Colonic mucosa (tissue), 4 donors: ENCODE data around the gene CRNN. TPM values are rescaled to one million over a fixed set of nuclear protein-coding genes. Genes with fewer than 3 reads are reported as not detected.

Experiments
- DNase-seq: peaks from one replicate; pipeline ENCODE4 v3.0.0-alpha.2; 2020
- H3K27ac ChIP-seq: fragments of 200-600 bp; one replicate; pipeline ENCODE4 v1.8.0; 2021
- H3K27me3 ChIP-seq: fragments of 200-600 bp; one replicate; pipeline ENCODE4 v1.8.0; 2021
- H3K36me3 ChIP-seq: fragments of 200-600 bp; one replicate; pipeline ENCODE4 v1.8.0; 2021
- H3K4me1 ChIP-seq: fragments of 200-600 bp; one replicate; pipeline ENCODE4 v1.8.0; 2021; ENCODE audit warnings: mild to moderate bottlenecking
- H3K4me3 ChIP-seq: fragments of 200-600 bp; one replicate; pipeline ENCODE4 v1.8.0; 2021
- H3K9ac ChIP-seq, 2 donors: one replicate each; pipeline ENCODE4 v1.7.0; 2013; ENCODE audit warnings: control low read depth in 2 of 2, low read depth in 2 of 2, low read length in 2 of 2
- H3K9me3 ChIP-seq: fragments of 200-600 bp; one replicate; pipeline ENCODE4 v1.8.0; 2021
- CTCF ChIP-seq: fragments of 200-600 bp; IDR thresholded peaks from one replicate; pipeline ENCODE4 v1.8.0; 2022; ENCODE audit warnings: antibody characterized with exemption, mild to moderate bottlenecking
- intact Hi-C: fragments of 100-400 bp; cut with DNase I; formaldehyde crosslinking; loops from one replicate; pipeline ENCODE4 v1.14.1; 2022
- total RNA-seq, 2 donors: library from RNA; stranded (reverse); fragmentation: NEBNext Ultra II Directional in 1 of 2; extraction: Animal tissue kit (Norgen Biotek cat#: 25700) in 1 of 2; gene quantifications; one replicate each; pipeline ENCODE4 v1.2.1, GENCODE V29; 2021
- donor health status: healthy.
- donor health status: DM: no; HTN: no; CAD: no.
- donor health status: DM: no; HTN: no; CAD: no.

The CRNN gene
- total RNA-seq, 2 donors from 2014 or later, result not detected

- Histone ChIP-seq H3K36me3 (no peaks in the 10 kb centered on the region), H3K27me3 (no peaks in the 10 kb centered on the region), H3K4me3 (no peak overlapping the region), H3K4me1 (no peaks in the 10 kb centered on the region), H3K9me3 (no peaks in the 10 kb centered on the region), H3K9ac (no peak overlapping the region), H3K27ac (no peak overlapping the region)
- DNase-seq, result no peak
- intact Hi-C loops, result no loop called here
- no peak for TF ChIP-seq CTCF
These were observed 46.6 kb downstream of the CRNN start for GRCh38 chr1:152367436-152367835.

- TF ChIP-seq CTCF, result no peak
- no peak within 1 kb of the TSS for H3K4me3 ChIP-seq
- H3K27ac ChIP-seq, result no peak within 1 kb of the TSS
- H3K4me1 ChIP-seq, result no peaks in the 10 kb centered on the region
- H3K36me3 ChIP-seq, result no peaks in the 10 kb centered on the region
- H3K9ac ChIP-seq, result no peak within 1 kb of the TSS
- H3K27me3 ChIP-seq, result no peaks in the 10 kb centered on the region
- H3K9me3 ChIP-seq, result no peaks in the 10 kb centered on the region
- intact Hi-C loops, result no loop called here
- no peak for DNase-seq
These were observed 54.2 kb downstream of the CRNN start, which contains the start of gene FLG2 for GRCh38 chr1:152359906-152360305. TSS of gene FLG2 (minus strand) at chr1:152360006. CDS start at chr1:152358884, 1,122 bp downstream.

Other genes starting within 250 kb of the CRNN start
- gene HRNR, start 190.1 kb downstream of the CRNN start, total RNA-seq, result not detected
- gene FLG, start 89.0 kb downstream of the CRNN start, total RNA-seq, result not detected
- not detected for gene FLG2, start 54.3 kb downstream of the CRNN start, total RNA-seq
- not detected for gene LCE5A, start 96.5 kb upstream of the CRNN start, total RNA-seq
- not detected for gene CRCT1, start 100.2 kb upstream of the CRNN start, total RNA-seq
- not detected for gene LCE3E, start 152.5 kb upstream of the CRNN start, total RNA-seq
- not detected for gene LCE3D, start 166.3 kb upstream of the CRNN start, total RNA-seq
- not detected for gene LCE3C, start 186.0 kb upstream of the CRNN start, total RNA-seq
- not detected for gene LCE3B, start 199.5 kb upstream of the CRNN start, total RNA-seq
- gene LCE3A, start 208.8 kb upstream of the CRNN start, total RNA-seq, result not detected
- not detected for gene LCE2D, start 249.1 kb upstream of the CRNN start, total RNA-seq